Muscle layer of colon (tissue), 2 donors: Measurements from ENCODE around the gene VWA3A.
"Not testable (repeated sequence)": the region's sequence is repeated elsewhere in the genome, so short reads cannot be mapped to it uniquely, and the experiment has no call there.

ENCODE experiments used
- H3K27ac ChIP-seq: one replicate; pipeline ENCODE4 v1.7.0; 2013; ENCODE audit warnings: low read depth, mild to moderate bottlenecking, low read length, moderate library complexity
- H3K27me3 ChIP-seq, 2 donors: one replicate each; pipeline ENCODE4 v1.7.0; 2013; ENCODE audit warnings: low read length in 2 of 2, mild to moderate bottlenecking in 2 of 2; ENCODE audit not compliant: insufficient read depth in 2 of 2, control insufficient read depth in 1 of 2
- H3K36me3 ChIP-seq: one replicate; pipeline ENCODE4 v1.7.0; 2013; ENCODE audit warnings: mild to moderate bottlenecking, low read length; ENCODE audit not compliant: insufficient read depth
- H3K4me1 ChIP-seq: one replicate; pipeline ENCODE4 v1.7.0; 2013; ENCODE audit warnings: mild to moderate bottlenecking, low read length; ENCODE audit not compliant: insufficient read depth
- H3K4me3 ChIP-seq, 2 donors: one replicate each; pipeline ENCODE4 v1.7.0; 2013; ENCODE audit warnings: low read length in 2 of 2, low read depth in 1 of 2, mild to moderate bottlenecking in 1 of 2, moderate library complexity in 1 of 2
- H3K9ac ChIP-seq: one replicate; pipeline ENCODE4 v1.7.0; 2013; ENCODE audit warnings: low read length
- H3K9me3 ChIP-seq: one replicate; pipeline ENCODE4 v1.7.0; 2013; ENCODE audit warnings: mild to moderate bottlenecking, low read length
- donor health status: abdominal sarcoma.
- donor health status: Adenocarcinoma of cecum.

Gene VWA3A

GRCh38 chr16:22195695-22196558, 103.6 kb downstream of the VWA3A start:
- Histone ChIP-seq H3K27ac (peak overlapping the region; percentile 83), H3K36me3 (no peaks in the 10 kb centered on the region), H3K9me3 (no peaks in the 10 kb centered on the region), H3K4me1 (peaks cover 34% of the 10 kb centered on the region), H3K9ac (peak overlapping the region; percentile 34), H3K27me3 (no peaks in the 10 kb centered on the region), H3K4me3 (peak overlapping the region; percentile 25 to 69)

- peak overlapping the region; percentile 24 for H3K27ac ChIP-seq
- not testable (repeated sequence) for H3K27me3 ChIP-seq, H3K36me3 ChIP-seq, H3K9ac ChIP-seq, H3K9me3 ChIP-seq
- H3K4me1 ChIP-seq = peaks cover 33% of the 10 kb centered on the region
- H3K4me3 ChIP-seq = peak overlapping the region in 1 of 2 donors; percentile 69
These were observed 104.3 kb downstream of the VWA3A start for GRCh38 chr16:22196559-22197168.

GRCh38 chr16:22198547-22199293, 106.4 kb downstream of the VWA3A start:
- H3K27me3 ChIP-seq = no peaks in the 10 kb centered on the region

GRCh38 chr16:22202261-22202637, 109.9 kb downstream of the VWA3A start:
- no peak overlapping the region for H3K27ac ChIP-seq

More at GRCh38 chr16:22198547-22199293, 106.4 kb downstream of the VWA3A start:
- Histone ChIP-seq H3K4me1 (peaks cover 18% of the 10 kb centered on the region), H3K36me3 (no peaks in the 10 kb centered on the region), H3K9ac (no peak overlapping the region), H3K9me3 (no peaks in the 10 kb centered on the region), H3K4me3 (no peak overlapping the region), H3K27ac (no peak overlapping the region)

GRCh38 chr16:22203091-22203490, 110.8 kb downstream of the VWA3A start:
- peaks cover 22% of the 10 kb centered on the region for H3K4me1 ChIP-seq
- no peak overlapping the region for H3K9ac ChIP-seq
- no peak overlapping the region for H3K27ac ChIP-seq
- no peaks in the 10 kb centered on the region for H3K27me3 ChIP-seq
- no peaks in the 10 kb centered on the region for H3K9me3 ChIP-seq
- no peak overlapping the region for H3K4me3 ChIP-seq
- H3K36me3 ChIP-seq = no peaks in the 10 kb centered on the region

More at GRCh38 chr16:22202261-22202637, 109.9 kb downstream of the VWA3A start:
- Histone ChIP-seq H3K27me3 (no peaks in the 10 kb centered on the region), H3K9me3 (no peaks in the 10 kb centered on the region), H3K4me1 (peaks cover 14% of the 10 kb centered on the region), H3K36me3 (no peaks in the 10 kb centered on the region), H3K9ac (no peak overlapping the region), H3K4me3 (no peak overlapping the region)

- Histone ChIP-seq H3K9ac (no peak overlapping the region), H3K9me3 (no peaks in the 10 kb centered on the region), H3K4me3 (no peak overlapping the region), H3K36me3 (no peaks in the 10 kb centered on the region), H3K4me1 (peaks cover 26% of the 10 kb centered on the region), H3K27me3 (no peaks in the 10 kb centered on the region), H3K27ac (no peak overlapping the region)
These were observed 111.8 kb downstream of the VWA3A start for GRCh38 chr16:22204091-22204655.

- H3K9ac ChIP-seq = peak overlapping the region; percentile 54
- peaks cover 33% of the 10 kb centered on the region for H3K4me1 ChIP-seq
- no peaks in the 10 kb centered on the region for H3K9me3 ChIP-seq
- no peaks in the 10 kb centered on the region for H3K36me3 ChIP-seq
- peak overlapping the region; percentile 36 to 84 for H3K4me3 ChIP-seq
- no peaks in the 10 kb centered on the region for H3K27me3 ChIP-seq
- H3K27ac ChIP-seq = peak overlapping the region; percentile 95
These were observed 113.3 kb downstream of the VWA3A start for GRCh38 chr16:22205577-22206012.

GRCh38 chr16:22206013-22206841, 113.9 kb downstream of the VWA3A start, which contains the start of gene EEF2K:
TSS of gene EEF2K (plus strand) at chr16:22206278. CDS start at chr16:22225730, 19,452 bp downstream.
- Histone ChIP-seq H3K9me3 (no peaks in the 10 kb centered on the region), H3K4me1 (peaks cover 39% of the 10 kb centered on the region), H3K9ac (peak within 1 kb of the TSS; percentile 65), H3K36me3 (no peaks in the 10 kb centered on the region), H3K4me3 (peak within 1 kb of the TSS; percentile 78 to 84), H3K27ac (peak within 1 kb of the TSS; percentile 95), H3K27me3 (no peaks in the 10 kb centered on the region)
